Activated T-cell treated with anti-CD3 and anti-CD28 coated beads for 1 hour (primary cell): ENCODE data around the gene PDE1A.
"Not testable (repeated sequence)": the region's sequence is repeated elsewhere in the genome, so short reads cannot be mapped to it uniquely, and the experiment has no call there.

Experiments used
- DNase-seq: peaks from one replicate; pipeline ENCODE4 v3.0.0-alpha.2; 2020; ENCODE audit warnings: low read depth

PDE1A gene

DNA sequence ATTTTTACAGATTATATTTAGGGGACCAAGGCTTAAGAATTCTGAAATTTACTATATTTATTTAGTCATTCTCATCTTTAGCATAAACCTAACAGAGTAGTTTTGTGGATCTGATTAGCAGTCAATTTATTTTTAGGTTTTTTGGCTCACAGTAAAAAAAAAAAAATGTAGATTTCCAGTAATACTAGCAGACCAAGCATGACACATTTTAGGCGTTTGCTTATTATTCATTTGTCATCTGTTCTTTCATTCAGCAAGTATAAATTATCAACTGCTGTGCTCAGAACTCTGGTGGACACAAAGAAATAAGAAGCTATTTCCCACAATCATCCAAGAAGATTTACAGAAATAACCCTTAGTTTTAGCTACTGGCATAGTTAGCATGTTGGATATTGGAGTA is 20.6 kb downstream of the PDE1A start:
- DNase-seq, result no peak

DNA sequence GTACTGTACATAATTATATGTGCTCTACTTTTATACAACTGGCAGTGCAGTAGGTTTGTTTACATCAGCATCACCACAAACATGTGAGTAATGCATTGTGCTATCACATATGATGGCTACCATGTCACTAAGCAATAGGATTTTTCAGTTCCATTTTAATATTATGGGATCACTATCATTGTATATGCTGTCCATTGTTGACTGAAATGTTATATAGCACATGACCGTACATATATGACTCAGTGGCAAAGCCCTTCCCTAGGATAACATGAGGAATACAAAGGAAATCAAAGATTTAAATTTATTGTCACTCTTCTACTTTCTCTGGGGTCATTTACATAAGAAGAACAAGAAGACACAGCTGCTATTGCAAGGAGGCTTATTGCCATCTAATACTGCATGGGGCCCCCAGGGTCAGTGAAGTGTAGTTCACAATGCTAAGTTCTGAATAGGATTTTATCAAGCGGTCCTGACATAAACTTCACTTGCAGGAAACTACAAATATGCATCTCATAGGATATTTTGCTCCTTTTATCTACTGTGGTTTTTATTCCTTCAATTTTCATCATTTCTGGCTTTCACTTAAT is 21.8 kb downstream of the PDE1A start:
- DNase-seq, result no peak

DNA sequence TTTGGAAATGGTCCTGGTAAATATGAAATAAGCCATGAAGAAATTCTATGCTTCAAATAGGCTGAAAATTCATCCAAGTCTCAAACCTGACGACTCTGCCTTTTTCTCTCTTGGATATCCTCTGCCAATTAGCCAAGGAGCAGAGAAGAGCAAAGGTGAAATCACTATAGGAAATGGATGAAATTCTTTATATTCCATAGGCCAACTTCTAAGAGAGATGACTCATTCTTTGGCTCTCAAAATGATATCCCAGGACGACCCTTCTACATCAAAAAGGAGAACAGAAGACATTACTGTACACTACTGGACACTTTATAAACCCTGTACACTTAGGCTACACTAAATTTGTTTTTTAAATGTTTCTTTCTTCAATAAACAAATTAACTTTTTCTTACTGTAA is 22.7 kb downstream of the PDE1A start:
- no peak for DNase-seq

DNA sequence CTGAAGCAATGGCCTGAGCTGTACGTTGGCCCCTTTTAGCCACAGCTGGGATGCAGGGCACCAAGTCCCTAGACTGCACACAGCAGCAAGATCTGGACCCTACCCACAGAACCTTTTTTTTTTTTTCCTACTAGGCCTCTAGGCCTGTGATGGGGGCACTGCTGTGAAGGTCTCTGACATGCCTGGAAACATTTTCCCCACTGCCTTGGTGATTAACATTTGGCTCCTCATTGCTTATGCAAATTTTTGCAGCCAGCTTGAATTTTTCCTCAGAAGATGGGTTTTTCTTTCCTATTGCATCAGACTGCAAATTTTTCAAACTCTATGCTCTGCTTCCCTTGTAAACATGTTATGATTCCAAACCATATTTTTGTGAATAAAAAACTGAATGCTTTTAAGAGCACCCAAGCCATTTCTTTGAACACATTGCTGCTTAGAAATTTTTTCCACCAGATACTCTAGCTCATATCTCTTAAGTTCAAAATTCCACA is 33.5 kb downstream of the PDE1A start:
- DNase-seq, result no peak

DNA sequence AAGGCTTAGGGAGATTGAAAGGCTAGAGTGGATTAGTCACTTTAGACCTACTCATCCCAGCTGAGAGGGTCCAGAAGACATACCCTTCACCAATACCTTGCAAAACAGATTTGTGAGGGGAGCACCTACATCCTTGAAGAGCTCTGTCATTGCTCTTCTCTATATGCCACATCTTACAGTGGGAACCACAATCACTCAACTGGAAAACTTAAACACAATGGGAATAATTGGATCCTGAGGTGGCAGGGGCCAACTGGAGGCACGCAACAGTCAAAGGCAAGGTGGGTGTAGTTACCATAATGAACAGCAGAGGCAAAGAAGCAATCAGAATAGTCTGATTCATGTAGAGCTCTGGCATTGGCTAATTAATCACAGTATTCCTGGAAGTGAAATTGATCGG is 35.4 kb downstream of the PDE1A start:
- no peak for DNase-seq

DNA sequence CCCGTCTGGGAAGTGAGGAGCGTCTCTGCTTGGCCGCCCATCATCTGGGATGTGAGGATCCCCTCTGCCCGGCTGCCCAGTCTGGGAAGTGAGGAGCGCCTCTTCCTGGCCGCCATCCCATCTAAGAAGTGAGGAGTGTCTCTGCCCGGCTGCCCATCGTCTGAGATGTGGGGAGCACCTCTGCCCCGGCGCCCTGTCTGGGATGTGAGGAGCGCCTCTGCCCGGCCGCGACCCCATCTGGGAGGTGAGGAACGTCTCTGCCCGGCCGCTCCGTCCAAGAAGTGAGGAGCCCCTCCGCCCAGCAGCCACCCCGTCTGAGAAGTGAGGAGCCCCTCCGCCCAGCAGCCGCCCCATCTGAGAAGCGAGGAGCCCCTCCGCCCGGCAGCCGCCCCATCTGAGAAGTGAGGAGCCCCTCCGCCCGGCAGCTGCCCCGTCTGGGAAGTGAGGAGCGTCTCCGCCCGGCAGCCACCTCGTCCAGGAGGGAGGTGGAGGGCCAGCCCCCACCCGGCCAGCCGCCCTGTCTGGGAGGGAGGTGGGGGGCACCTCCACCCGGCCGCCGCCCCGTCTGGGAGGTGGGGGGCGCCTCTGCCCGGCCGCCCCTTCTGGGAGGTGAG is 40.5 kb downstream of the PDE1A start:
- DNase-seq, result not testable (repeated sequence)

DNA sequence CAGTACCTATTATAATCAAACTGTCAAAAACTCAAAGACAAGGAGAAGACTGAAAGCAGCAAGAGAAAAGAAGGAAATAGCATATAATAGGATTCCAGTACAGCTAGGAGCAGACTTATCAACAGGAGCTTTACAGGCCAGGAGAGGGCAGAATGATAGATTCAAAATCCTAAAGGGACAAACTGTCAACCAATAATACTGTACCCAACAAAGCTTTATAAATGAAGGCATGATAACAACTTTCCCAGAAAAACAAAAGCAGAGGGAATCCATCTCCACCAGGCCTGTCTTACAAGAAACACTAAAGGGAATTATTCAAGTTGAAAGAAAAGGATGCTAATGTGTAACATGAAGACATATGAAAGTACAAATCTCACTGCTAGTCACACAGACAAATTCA is 42.0 kb downstream of the PDE1A start:
- no peak for DNase-seq

DNA sequence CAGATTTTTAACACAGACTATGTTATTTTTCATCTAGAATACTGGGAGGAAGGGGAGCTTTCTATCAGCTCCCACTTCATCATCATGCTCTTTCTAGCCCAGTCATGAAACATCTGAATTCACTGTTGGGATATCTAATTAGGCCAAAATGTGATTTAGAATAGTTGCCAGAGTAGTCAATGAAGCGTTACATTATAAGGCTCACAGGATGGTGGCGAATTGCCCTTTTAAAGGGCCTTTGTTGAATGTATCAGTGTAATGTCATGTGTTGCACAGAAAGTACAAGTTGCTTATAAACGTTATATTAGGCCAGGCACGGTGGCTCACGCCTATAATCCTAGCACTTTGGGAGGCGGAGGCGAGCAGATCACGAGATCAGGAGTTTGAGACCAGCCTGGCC is 45.6 kb downstream of the PDE1A start:
- no peak for DNase-seq

DNA sequence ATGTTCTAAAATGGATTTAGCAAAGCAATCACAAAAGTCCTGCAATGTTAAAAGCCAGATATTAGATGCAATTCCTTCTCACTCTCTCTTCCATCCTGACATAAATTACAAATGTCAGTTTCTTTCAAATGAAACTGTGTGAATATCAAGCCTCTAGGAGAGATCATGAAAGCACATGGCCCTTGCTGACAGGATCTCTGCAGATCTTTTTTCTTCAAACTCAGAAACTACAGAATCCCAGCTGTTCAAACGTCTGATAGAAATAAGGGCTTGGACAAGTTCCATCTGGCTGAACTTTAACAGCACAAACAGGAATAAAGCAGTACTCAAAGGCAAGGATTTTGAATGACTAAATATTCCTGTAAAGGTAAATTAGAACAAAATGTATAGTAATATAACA is 47.6 kb downstream of the PDE1A start:
- no peak for DNase-seq

DNA sequence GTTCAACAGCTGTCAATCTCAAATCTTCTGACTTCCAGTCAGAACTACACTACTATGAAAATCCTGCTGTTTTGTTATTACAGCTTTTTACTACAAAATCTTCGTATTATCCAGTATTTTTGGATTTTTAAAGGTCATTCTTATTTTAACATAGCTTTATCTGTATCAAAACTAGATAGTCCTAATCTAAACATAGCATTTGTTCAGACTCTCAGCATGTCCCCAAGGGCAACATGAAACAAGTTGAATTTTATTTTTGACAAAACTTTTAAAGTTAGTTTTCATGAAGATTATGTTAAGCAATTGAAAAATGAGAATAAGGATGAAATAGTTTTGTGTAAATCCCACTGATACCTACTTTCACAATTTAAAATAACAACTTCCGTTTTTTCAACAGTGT is 48.1 kb downstream of the PDE1A start:
- DNase-seq, result no peak

DNA sequence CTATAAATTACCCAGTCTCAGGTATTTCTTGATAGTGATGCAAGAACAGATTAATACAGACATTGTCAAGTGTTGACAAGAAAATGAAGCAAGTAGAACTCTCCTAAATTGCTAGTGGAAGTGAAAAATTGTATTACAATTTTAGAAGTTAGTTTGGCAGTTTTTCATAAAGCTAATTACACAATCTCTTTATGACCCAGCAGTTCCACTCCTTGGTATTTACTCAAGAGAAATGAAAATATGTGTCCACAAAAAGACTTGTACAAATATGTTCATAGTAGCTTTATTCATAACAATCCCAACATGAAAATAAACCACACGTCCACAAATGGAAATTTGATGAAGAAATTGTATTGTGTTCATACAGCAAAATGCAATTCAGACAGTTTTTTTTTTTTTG is 49.4 kb downstream of the PDE1A start:
- no peak for DNase-seq

DNA sequence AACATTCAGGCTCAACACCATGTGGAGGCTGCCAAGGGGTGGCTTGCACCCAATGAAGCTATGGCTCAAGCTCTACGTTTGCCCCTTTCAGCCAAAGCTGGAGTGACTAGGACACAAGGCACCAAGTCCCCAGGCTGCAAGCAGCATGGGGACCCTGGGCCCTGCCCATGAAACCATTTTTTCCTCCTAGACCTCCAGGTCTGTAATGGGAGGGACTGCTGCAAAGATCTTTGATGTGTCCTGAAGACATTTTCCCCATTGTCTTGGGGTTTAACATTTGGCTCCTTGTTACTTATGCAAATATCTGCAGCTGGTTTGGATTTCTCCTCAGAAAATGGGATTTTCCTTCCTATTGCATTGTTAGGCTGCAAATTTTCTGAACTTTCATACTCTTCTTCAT is 51.0 kb downstream of the PDE1A start:
- DNase-seq, result no peak

DNA sequence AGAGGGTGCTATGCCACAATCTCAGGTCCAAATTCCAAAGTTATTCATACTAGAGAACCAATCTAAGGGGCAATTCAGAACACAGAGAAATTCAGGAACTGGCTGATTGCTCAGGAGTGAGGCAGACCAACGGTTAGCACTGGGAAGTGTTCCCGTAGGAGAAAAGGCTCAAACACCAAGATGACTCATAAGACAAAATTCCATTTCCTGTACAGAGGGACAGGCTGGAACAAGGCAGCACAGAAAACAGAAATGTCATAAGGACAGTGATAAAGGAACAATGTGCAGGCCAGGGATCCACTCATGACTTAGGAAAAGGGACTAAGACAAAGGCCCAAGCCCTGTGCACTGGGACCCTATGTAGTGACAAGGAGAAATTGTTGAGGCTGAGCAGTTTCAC is 54.2 kb downstream of the PDE1A start:
- DNase-seq, result no peak

DNA sequence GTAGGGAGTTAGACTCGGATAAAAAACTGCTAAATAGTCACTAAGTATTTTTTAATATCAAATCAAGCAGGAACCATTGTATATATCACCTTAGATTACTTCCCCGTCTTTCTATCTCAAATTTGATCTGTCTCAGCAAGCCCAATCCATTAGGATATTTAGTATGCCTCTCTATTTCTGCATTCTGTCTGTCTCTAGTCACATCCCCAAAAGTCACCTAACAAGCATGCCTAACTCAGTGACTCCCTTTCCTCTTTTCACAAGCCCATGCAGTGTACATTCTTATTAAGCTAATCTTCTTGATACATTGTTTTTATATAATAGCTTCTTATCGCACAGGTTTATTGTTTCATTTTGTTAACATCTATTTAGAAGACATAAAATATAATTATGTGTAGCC is 57.8 kb downstream of the PDE1A start:
- no peak for DNase-seq

DNA sequence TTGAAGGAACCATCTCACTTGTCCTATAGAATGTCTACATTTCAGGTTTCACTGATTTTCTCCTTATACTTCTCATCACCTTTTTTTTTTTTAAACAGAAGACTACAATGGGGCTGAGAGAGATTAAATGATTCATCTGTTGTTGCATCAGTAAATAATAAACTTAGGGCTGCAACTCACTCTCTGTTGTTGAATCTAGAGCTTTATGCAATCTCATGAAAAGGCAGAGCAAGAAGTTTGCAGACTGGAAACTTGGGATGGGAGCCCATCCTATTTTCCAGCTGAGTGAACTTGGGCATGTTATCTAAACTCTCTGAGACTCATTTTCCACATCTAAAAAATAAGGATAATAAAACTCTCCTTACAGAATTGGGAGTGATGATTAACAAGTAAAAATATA is 58.4 kb downstream of the PDE1A start:
- no peak for DNase-seq

DNA sequence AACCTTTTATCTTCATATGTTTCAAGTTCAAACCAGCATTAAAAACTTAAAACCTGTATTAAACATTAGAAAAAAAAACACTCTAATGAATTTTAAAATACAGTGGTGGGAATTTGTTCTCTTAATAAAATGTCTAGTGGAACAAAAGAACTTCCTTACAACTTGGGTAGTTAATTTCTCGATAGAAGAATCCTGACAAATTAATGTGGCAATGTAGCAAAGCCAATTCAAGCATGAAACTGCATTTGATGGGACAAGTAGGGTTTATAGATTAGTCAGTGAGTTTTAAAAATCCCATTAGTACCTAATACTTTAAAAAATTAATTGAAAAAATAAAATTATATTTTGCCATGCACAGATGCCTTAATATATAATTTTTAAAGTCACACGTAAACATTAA is 59.4 kb downstream of the PDE1A start:
- DNase-seq, result no peak

DNA sequence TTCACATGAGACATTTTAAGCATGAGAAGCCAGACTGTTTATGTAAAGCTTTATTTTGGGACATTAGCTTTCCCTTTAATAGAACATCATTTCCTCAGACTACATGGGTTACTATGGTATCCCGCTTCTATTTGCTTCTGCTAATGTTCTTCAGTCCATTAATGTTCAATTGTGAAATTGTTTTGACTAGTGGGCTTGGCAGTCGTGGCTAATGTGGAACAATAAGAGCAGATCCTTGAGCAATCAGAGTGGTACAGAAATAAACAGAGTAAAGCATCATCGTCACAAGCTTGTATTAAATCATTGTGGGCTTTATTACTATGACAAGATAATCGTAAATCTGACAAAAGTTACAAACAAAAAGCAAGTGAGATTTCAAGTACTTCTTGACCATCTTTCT is 60.2 kb downstream of the PDE1A start:
- DNase-seq, result no peak

DNA sequence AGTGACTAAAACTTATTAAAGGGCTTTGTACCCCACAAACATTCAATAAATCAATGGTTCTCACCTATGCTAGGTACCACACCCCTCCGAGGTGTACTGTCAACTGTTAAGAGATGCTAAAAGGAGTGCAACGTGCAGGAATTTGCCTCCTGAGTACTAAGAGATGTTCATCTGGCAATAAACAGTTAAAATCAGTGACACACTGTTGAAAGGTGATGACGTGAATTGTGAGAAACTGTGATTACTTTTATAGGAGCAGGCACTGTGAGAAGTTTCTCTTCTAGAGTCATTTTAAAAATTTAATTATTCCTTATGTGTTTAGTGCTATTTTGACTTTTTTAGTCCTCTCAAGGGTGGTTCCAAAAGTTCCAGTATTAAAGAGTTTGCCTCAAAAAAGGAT is 61.0 kb downstream of the PDE1A start:
- DNase-seq, result no peak

DNA sequence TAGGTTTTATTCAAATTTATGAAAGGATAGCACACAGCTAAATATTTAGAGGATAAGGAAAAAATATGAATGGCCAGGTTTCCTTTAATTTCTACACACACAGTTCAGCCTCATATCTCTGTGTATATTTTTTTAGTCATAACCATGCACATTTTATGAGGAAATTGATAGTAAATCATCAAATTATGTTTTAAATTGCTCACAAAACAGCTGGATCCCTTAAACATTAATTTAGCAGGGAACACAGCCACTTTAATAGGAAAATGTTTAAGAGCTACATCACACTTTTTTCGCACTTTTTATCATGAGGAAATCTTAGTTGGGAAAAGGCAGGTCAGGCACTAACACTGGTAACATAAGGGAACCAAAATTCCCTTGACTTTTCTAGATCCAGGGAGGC is 65.4 kb downstream of the PDE1A start:
- DNase-seq, result no peak

DNA sequence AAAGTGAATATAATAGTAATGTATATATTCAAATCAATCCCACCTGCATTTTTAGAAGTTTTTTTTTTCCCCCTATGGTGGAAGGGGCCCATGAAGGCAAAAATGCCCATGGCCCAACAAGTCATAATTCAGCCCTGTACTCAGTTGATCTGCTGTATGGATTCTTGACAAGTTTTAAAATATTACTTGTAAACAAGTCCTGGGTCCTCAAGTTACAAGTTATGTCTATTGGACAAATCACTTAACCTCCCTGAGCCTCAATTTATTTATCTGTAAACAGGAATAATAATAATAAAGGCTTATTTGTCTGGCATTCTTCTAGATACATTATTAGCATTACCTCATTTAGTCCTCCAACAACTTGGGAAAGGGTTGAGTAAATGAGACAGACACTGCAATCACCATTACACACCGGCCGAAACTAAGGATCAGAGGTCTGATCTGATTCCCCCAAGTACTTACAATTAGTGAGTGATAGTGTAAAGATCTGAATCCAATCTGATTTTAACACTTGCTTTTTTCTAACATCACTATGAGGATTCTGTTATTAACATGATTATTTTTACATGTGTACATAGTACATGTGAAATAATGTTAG is 66.1 kb downstream of the PDE1A start:
- DNase-seq, result no peak

DNA sequence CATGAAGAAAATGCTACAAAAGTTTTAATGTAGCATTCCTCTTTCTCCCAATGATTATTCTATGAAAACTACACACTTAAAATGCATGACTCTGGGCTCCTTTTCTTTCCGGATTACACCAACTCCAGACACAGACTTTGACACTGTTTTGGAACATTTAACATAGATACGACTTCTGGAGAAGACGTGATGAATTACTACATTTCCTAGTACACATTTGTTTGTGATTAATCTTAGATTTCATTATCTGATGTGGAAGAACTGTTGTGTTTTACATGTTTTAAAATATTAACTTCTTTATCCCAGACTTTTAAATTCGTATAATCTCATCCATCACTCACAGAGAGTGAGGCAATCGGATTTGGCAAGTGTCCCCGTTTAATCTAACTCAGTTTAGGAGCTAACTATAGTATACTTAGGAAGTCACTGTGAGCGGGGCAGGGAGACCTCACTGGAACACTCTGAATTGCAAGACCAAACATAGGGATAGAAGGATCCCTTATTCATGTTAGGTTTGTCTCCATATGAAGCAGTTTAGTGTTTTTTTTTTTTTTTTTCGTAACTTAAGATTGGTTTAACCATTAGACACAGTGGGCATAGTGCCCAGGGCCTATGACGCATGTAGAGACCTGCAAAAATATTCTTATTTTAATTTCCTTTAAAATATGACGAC is 66.7 kb downstream of the PDE1A start:
- DNase-seq, result no peak

DNA sequence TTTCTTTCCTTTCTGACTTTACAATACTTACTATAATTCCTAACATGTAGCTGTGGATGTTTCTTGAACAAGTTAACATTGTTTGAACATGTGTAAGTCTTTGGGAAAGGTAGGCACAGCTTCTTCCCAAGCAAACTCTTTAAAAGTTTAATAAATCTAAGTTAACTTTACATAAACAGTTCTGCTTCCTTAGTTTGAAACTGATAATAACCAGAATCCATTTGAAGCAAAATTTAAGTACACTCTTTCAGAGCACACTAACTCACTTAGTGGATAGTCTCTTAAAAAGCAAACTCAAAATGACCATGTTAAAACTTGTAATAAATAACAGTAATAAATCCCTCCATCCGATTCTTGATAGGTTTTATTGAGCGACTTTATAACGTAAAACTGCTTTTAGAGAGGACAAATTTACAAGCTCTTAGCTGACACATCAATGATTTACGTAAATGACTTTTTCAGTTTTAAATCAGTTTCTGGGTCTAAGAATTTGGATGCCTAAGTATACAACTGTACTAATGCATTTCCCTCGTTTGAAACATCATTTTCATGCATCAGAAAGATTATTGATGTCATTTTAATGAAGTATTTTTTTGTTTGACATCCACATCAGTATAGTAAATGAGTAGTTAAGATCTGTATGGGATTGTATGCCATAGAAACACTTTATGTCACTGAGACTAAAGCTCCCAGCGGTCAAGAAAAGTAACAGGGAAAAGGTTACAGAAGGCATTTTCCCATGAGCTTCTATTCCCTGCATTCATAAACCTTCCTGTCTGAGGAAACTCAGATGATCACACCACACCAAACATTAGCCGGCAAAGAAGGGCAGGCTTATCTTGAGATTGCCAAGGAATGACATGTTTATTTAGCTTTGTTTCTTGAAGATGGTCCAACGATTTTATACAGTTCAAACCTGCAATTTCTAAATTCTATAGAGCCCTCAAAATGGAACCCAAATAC is 67.5 kb downstream of the PDE1A start:
- DNase-seq, result no peak
